Breast epithelium (tissue), 4 donors: Measurements from ENCODE around the gene APOL4. TPM values are rescaled to one million over a fixed set of nuclear protein-coding genes. Genes with fewer than 3 reads are reported as not detected.

Experiments
- DNase-seq, 2 donors: peaks; one replicate each; pipeline ENCODE4 v3.0.0-alpha.2; 2019; ENCODE audit warnings: low spot score in 2 of 2
- H3K27ac ChIP-seq, 2 donors: fragments of 200-600 bp; sonication (generic) in 1 of 2; one replicate each; pipeline ENCODE4 v1.5.1; 2016 to 2019; ENCODE audit warnings: mild to moderate bottlenecking in 1 of 2
- H3K27me3 ChIP-seq, 2 donors: fragments of 200-600 bp; sonication (generic) in 1 of 2; one replicate each; pipeline versions ENCODE4 v1.5.1 to v1.6.0; 2017 to 2019; ENCODE audit warnings: control low read depth in 1 of 2, mild to moderate bottlenecking in 1 of 2
- H3K36me3 ChIP-seq: fragments of 200-600 bp; one replicate; pipeline ENCODE4 v1.5.1; 2019
- H3K4me1 ChIP-seq, 2 donors: fragments of 200-600 bp; sonication (generic); one replicate each; pipeline ENCODE4 v1.5.1; 2016 to 2019; ENCODE audit warnings: control low read depth in 1 of 2
- H3K4me3 ChIP-seq, 3 donors: fragments of 200-600 bp; sonication (generic); 1 replicate in 2 of 3; 2 replicates in 1 of 3; pipeline ENCODE4 v1.5.1; 2016 to 2019; ENCODE audit warnings: mild to moderate bottlenecking in 3 of 3, moderate library complexity in 2 of 3
- H3K9me3 ChIP-seq, 2 donors: fragments of 200-600 bp; sonication (generic) in 1 of 2; one replicate each; pipeline ENCODE4 v1.5.1; 2016 to 2019; ENCODE audit warnings: control low read depth in 1 of 2
- CTCF ChIP-seq, 3 donors: fragments of 450-650 bp; IDR thresholded peaks; one replicate each; pipeline ENCODE4 v1.5.1; 2016 to 2017; ENCODE audit warnings: antibody characterized with exemption in 3 of 3, mild to moderate bottlenecking in 3 of 3, moderate library complexity in 3 of 3
- POLR2A ChIP-seq: fragments of 450-650 bp; IDR thresholded peaks from one replicate; pipeline ENCODE4 v1.6.1; 2016; ENCODE audit warnings: antibody characterized with exemption, mild to moderate bottlenecking, moderate library complexity
- POLR2AphosphoS5 ChIP-seq, 3 donors: sonication (generic); formaldehyde crosslinking; IDR thresholded peaks; one replicate each; pipeline ENCODE4 v1.6.1; 2017; ENCODE audit warnings: antibody characterized with exemption in 3 of 3
- intact Hi-C: fragments of 100-400 bp; cut with DNase I; formaldehyde crosslinking; loops from one replicate; pipeline ENCODE4 v1.15.1; 2023; ENCODE audit warnings: low total_unique reads
- total RNA-seq, 3 donors: library from RNA; depleted of rRNA; stranded (reverse); fragments of >200 nt; gene quantifications; one replicate each; pipeline ENCODE4 v1.1.0, GENCODE V29; 2016

APOL4 gene
- total RNA-seq, 3 donors from 2014 or later: 4.9 to 41.3 (median 15.0) TPM

- DNase-seq: no peak
- Histone ChIP-seq H3K9me3 (no peaks in the 10 kb centered on the region), H3K4me1 (no peaks in the 10 kb centered on the region), H3K27me3 (no peaks in the 10 kb centered on the region), H3K36me3 (no peaks in the 10 kb centered on the region), H3K4me3 (no peak overlapping the region), H3K27ac (no peak overlapping the region)
- TF ChIP-seq POLR2AphosphoS5 (IDR thresholded peaks at IDR 0.05) (no peak), CTCF (IDR thresholded peaks at IDR 0.05) (no peak), POLR2A (no peak)
- intact Hi-C loops: no loop called here
Measured at GRCh38 chr22:36185828-36186624, 15.6 kb downstream of the APOL4 start.

GRCh38 chr22:36184433-36185025 lies 17.1 kb downstream of the APOL4 start:
- H3K4me3 ChIP-seq: no peak overlapping the region
- no peaks in the 10 kb centered on the region for H3K4me1 ChIP-seq
- H3K27ac ChIP-seq: no peak overlapping the region
- DNase-seq: no peak
- no peaks in the 10 kb centered on the region for H3K9me3 ChIP-seq
- TF ChIP-seq POLR2A (no peak), POLR2AphosphoS5 (IDR thresholded peaks at IDR 0.05) (no peak), CTCF (IDR thresholded peaks at IDR 0.05) (no peak)
- intact Hi-C loops: no loop called here
- no peaks in the 10 kb centered on the region for H3K27me3 ChIP-seq
- no peaks in the 10 kb centered on the region for H3K36me3 ChIP-seq

- Histone ChIP-seq H3K36me3 (no peaks in the 10 kb centered on the region), H3K27me3 (no peaks in the 10 kb centered on the region), H3K27ac (no peak overlapping the region), H3K4me3 (no peak overlapping the region), H3K9me3 (no peaks in the 10 kb centered on the region), H3K4me1 (no peaks in the 10 kb centered on the region)
- intact Hi-C loops: no loop called here
- no peak for TF ChIP-seq POLR2A
- no peak for TF ChIP-seq POLR2AphosphoS5 (IDR thresholded peaks at IDR 0.05)
- no peak for TF ChIP-seq CTCF (IDR thresholded peaks at IDR 0.05)
- DNase-seq: no peak
Measured at GRCh38 chr22:36183446-36183845, 18.2 kb downstream of the APOL4 start.

GRCh38 chr22:36182857-36183256 lies 18.8 kb downstream of the APOL4 start:
- H3K4me3 ChIP-seq: no peak overlapping the region
- H3K27me3 ChIP-seq: no peaks in the 10 kb centered on the region
- H3K4me1 ChIP-seq: no peaks in the 10 kb centered on the region
- TF ChIP-seq CTCF (IDR thresholded peaks at IDR 0.05) (no peak), POLR2A (no peak), POLR2AphosphoS5 (IDR thresholded peaks at IDR 0.05) (no peak)
- no peaks in the 10 kb centered on the region for H3K9me3 ChIP-seq
- H3K36me3 ChIP-seq: no peaks in the 10 kb centered on the region
- DNase-seq: no peak
- no peak overlapping the region for H3K27ac ChIP-seq
- intact Hi-C loops: no loop called here

GRCh38 chr22:36182056-36182455 lies 19.6 kb downstream of the APOL4 start:
- H3K27me3 ChIP-seq: no peaks in the 10 kb centered on the region
- no peak overlapping the region for H3K4me3 ChIP-seq
- DNase-seq: no peak
- no peaks in the 10 kb centered on the region for H3K36me3 ChIP-seq
- no peak overlapping the region for H3K27ac ChIP-seq
- H3K4me1 ChIP-seq: no peaks in the 10 kb centered on the region
- H3K9me3 ChIP-seq: no peaks in the 10 kb centered on the region
- TF ChIP-seq POLR2A (no peak), POLR2AphosphoS5 (IDR thresholded peaks at IDR 0.05) (no peak), CTCF (IDR thresholded peaks at IDR 0.05) (no peak)
- intact Hi-C loops: no loop called here
